H1 (cell line): Measurements from ENCODE around the gene OXER1. TPM values are rescaled to one million over a fixed set of nuclear protein-coding genes. Genes with fewer than 3 reads are reported as not detected.

Experiments
- CTCF ChIA-PET: fragments of 300-600 bp; sonication (Branson Sonifier 250); formaldehyde crosslinking; loops from one replicate; lab custom pipeline; 2021; ENCODE audit not compliant: partially characterized antibody; lab: Charles Lee
- POLR2A ChIA-PET: fragments of 300-600 bp; sonication (Branson Sonifier 250); formaldehyde crosslinking; loops from one replicate; lab custom pipeline; 2021; ENCODE audit warnings: inconsistent platforms; ENCODE audit not compliant: partially characterized antibody; lab: Charles Lee
- DNase-seq, 2 experiments: peaks; one replicate each; pipeline versions ENCODE4 v3.0.0 to v3.0.0-alpha.2; 2010 to 2022; ENCODE audit warnings: low spot score in 2 of 2, low read depth in 1 of 2, mixed read lengths in 1 of 2
- FAIRE-seq: peaks from 2 replicates; lab custom pipeline; 2011; peaks lifted over from hg19 to GRCh38; lab: Jason Lieb, UNC
- H2AFZ ChIP-seq: 2 replicates; pipeline ENCODE4 v1.8.1; 2012; ENCODE audit warnings: low read length, inconsistent platforms
- H2AK5ac ChIP-seq: 2 replicates; pipeline ENCODE4 v1.6.1; 2013; ENCODE audit warnings: low read depth, low read length
- H2BK120ac ChIP-seq: replicated peaks from 2 replicates; pipeline ENCODE3; 2013; ENCODE audit warnings: low read depth, low read length, inconsistent platforms
- H2BK12ac ChIP-seq: 2 replicates; pipeline ENCODE4 v1.6.1; 2013; ENCODE audit warnings: low read depth, low read length
- H2BK15ac ChIP-seq: 2 replicates; pipeline ENCODE4 v1.6.1; 2013; ENCODE audit warnings: low read length
- H2BK20ac ChIP-seq: 2 replicates; pipeline ENCODE4 v1.6.1; 2013; ENCODE audit warnings: low read length
- H2BK5ac ChIP-seq: 2 replicates; pipeline ENCODE4 v1.6.1; 2013; ENCODE audit warnings: low read depth, low read length
- H3K14ac ChIP-seq: 2 replicates; pipeline ENCODE4 v1.6.1; 2013; ENCODE audit warnings: inconsistent platforms; ENCODE audit not compliant: insufficient read length
- H3K18ac ChIP-seq: 2 replicates; pipeline ENCODE4 v1.6.1; 2013; ENCODE audit warnings: low read length; ENCODE audit errors: extremely low read depth
- H3K23ac ChIP-seq: 2 replicates; pipeline ENCODE4 v1.6.1; 2013; ENCODE audit warnings: inconsistent platforms; ENCODE audit not compliant: insufficient read length
- H3K23me2 ChIP-seq: 2 replicates; pipeline ENCODE4 v1.6.1; 2013; ENCODE audit warnings: low read depth, low read length
- H3K27ac ChIP-seq: 2 replicates; pipeline ENCODE4 v1.6.1; 2011; ENCODE audit warnings: low read depth, low read length, inconsistent platforms
- H3K27me3 ChIP-seq, 4 experiments: replicated peaks in 1 of 4; 1 replicate in 1 of 4; 2 replicates in 3 of 4; pipeline versions ENCODE4 v1.6.1 to v1.8.1; 2011 to 2013; ENCODE audit warnings: low read length in 3 of 4, mild to moderate bottlenecking in 3 of 4, inconsistent platforms in 2 of 4, mixed read lengths in 2 of 4, moderate library complexity in 1 of 4; ENCODE audit not compliant: control insufficient read depth in 3 of 4, insufficient read depth in 3 of 4; ENCODE audit errors: extremely low read depth in 1 of 4
- H3K36me3 ChIP-seq, 4 experiments: 2 replicates each; pipeline versions ENCODE4 v1.6.1 to v1.8.1; 2011 to 2013; ENCODE audit warnings: mild to moderate bottlenecking in 4 of 4, low read length in 3 of 4, moderate library complexity in 2 of 4, control low read depth in 1 of 4, inconsistent platforms in 1 of 4; ENCODE audit not compliant: insufficient read depth in 4 of 4, control insufficient read depth in 2 of 4
- H3K4ac ChIP-seq: replicated peaks from 2 replicates; pipeline ENCODE3; 2013; ENCODE audit warnings: low read length, low read depth, mixed read lengths, inconsistent platforms; ENCODE audit not compliant: insufficient read length
- H3K4me1 ChIP-seq, 4 experiments: replicated peaks in 1 of 4; 1 replicate in 1 of 4; 2 replicates in 3 of 4; pipeline versions ENCODE4 v1.6.1 to v1.8.1; 2011 to 2013; ENCODE audit warnings: low read length in 3 of 4, inconsistent platforms in 2 of 4, mixed read lengths in 1 of 4; ENCODE audit not compliant: insufficient read depth in 4 of 4, control insufficient read depth in 3 of 4
- H3K4me2 ChIP-seq, 2 experiments: 2 replicates each; pipeline versions ENCODE4 v1.6.1 to v1.8.1; 2011 to 2013; ENCODE audit warnings: low read depth in 2 of 2, low read length in 2 of 2, control low read depth in 1 of 2, inconsistent platforms in 1 of 2, mild to moderate bottlenecking in 1 of 2; ENCODE audit not compliant: insufficient read depth in 1 of 2
- H3K4me3 ChIP-seq, 4 experiments: fragments of 200-600, 300-600 bp in 1 of 4; sonication (generic), shearing (Covaris generic), sonication (Bioruptor Twin) in 1 of 4; 2 replicates each; pipeline versions ENCODE4 v1.5.1 to v1.8.1; 2011 to 2016; ENCODE audit warnings: low read length in 4 of 4, low read depth in 3 of 4, control low read depth in 2 of 4, inconsistent platforms in 2 of 4, mild to moderate bottlenecking in 2 of 4, mixed read lengths in 1 of 4, moderate library complexity in 1 of 4; ENCODE audit not compliant: insufficient read depth in 2 of 4; ENCODE audit errors: extremely low read depth in 1 of 4
- H3K56ac ChIP-seq: replicated peaks from 2 replicates; pipeline ENCODE3; 2013; ENCODE audit warnings: low read depth, mild to moderate bottlenecking, mixed read lengths, low read length, inconsistent platforms; ENCODE audit not compliant: insufficient read length
- H3K79me1 ChIP-seq: 2 replicates; pipeline ENCODE4 v1.6.1; 2013; ENCODE audit warnings: low read depth, low read length, control low read depth
- H3K79me2 ChIP-seq, 2 experiments: 2 replicates each; pipeline versions ENCODE4 v1.6.1 to v1.8.1; 2012 to 2013; ENCODE audit warnings: low read length in 2 of 2, mild to moderate bottlenecking in 2 of 2, inconsistent platforms in 1 of 2; ENCODE audit not compliant: insufficient read depth in 2 of 2, control insufficient read depth in 1 of 2
- H3K9ac ChIP-seq, 4 experiments: replicated peaks in 1 of 4; 1 replicate in 1 of 4; 2 replicates in 3 of 4; pipeline versions ENCODE4 v1.6.1 to v1.8.1; 2011 to 2013; ENCODE audit warnings: low read depth in 3 of 4, low read length in 3 of 4, control low read depth in 2 of 4, mild to moderate bottlenecking in 2 of 4, moderate library complexity in 2 of 4, inconsistent platforms in 1 of 4; ENCODE audit errors: extremely low read depth in 1 of 4
- H3K9me3 ChIP-seq, 2 experiments: 2 replicates each; pipeline versions ENCODE4 v1.6.1 to v1.8.1; 2012 to 2013; ENCODE audit warnings: mild to moderate bottlenecking in 2 of 2, moderate library complexity in 2 of 2, control low read depth in 1 of 2, inconsistent platforms in 1 of 2, low read depth in 1 of 2, low read length in 1 of 2, mixed read lengths in 1 of 2; ENCODE audit not compliant: insufficient read depth in 2 of 2
- H4K20me1 ChIP-seq, 2 experiments: replicated peaks in 1 of 2; 2 replicates each; pipeline versions ENCODE3 to v1.8.1; 2011 to 2013; ENCODE audit warnings: inconsistent platforms in 2 of 2, low read length in 2 of 2, mild to moderate bottlenecking in 1 of 2; ENCODE audit not compliant: insufficient read depth in 2 of 2, control insufficient read depth in 1 of 2
- H4K5ac ChIP-seq: 2 replicates; pipeline ENCODE4 v1.6.1; 2013; ENCODE audit warnings: low read length, low read depth, mixed read lengths, inconsistent platforms; ENCODE audit not compliant: insufficient read length
- H4K8ac ChIP-seq: 2 replicates; pipeline ENCODE4 v1.8.0; 2013; ENCODE audit warnings: mild to moderate bottlenecking, moderate library complexity, low read length, inconsistent platforms; ENCODE audit not compliant: insufficient read depth; ENCODE audit errors: extremely low read depth
- H4K91ac ChIP-seq: replicated peaks from 2 replicates; pipeline ENCODE3; 2013; ENCODE audit warnings: low read length, mixed read lengths, inconsistent platforms; ENCODE audit not compliant: insufficient read length
- ASH2L ChIP-seq: fragments of 200-600, 300-600 bp; sonication (generic); IDR thresholded peaks from one replicate; pipeline ENCODE4 v1.7.1; 2017; ENCODE audit warnings: low read length
- CEBPB ChIP-seq: IDR thresholded peaks from 2 replicates; pipeline ENCODE4 v1.6.1; 2012; ENCODE audit warnings: low read depth, low read length
- EGR1 ChIP-seq: IDR thresholded peaks from 2 replicates; pipeline ENCODE4 v1.6.1; 2011; ENCODE audit warnings: low read depth, low read length, borderline replicate concordance
- KDM4A ChIP-seq: IDR thresholded peaks from one replicate; pipeline ENCODE4 v1.7.1; 2012; ENCODE audit warnings: low read depth, mild to moderate bottlenecking, moderate library complexity, low read length, inconsistent platforms; ENCODE audit not compliant: severe bottlenecking
- MAX ChIP-seq: IDR thresholded peaks from 2 replicates; pipeline ENCODE4 v1.6.1; 2012; ENCODE audit warnings: inconsistent platforms
- POLR2AphosphoS5 ChIP-seq: IDR thresholded peaks from 2 replicates; pipeline ENCODE4 v1.6.1; 2011; ENCODE audit warnings: low read depth, low read length
- SUZ12 ChIP-seq: fragments of 200-600 bp; sonication (generic); IDR thresholded peaks from 2 replicates; pipeline ENCODE4 v1.6.1; 2012; ENCODE audit warnings: mild to moderate bottlenecking, inconsistent platforms, low read length, moderate library complexity, mixed read lengths
- ZNF274 ChIP-seq: IDR thresholded peaks from 2 replicates; pipeline ENCODE4 v1.7.0; 2012; ENCODE audit warnings: low read length, borderline replicate concordance; ENCODE audit errors: extremely low read depth
- WGBS, 2 experiments: shearing (Covaris generic) in 1 of 2; methylation state at CpG; one replicate each; pipeline versions ENCODE4 v1.1.6 to v1.1.7; 2013 to 2015; ENCODE audit warnings: low lambda C conversion rate in 2 of 2, mixed read lengths in 2 of 2, inconsistent platforms in 1 of 2, low coverage in 1 of 2, missing lambda C conversion rate in 1 of 2; ENCODE audit not compliant: insufficient replicate concordance in 2 of 2, insufficient coverage in 1 of 2, insufficient read length in 1 of 2; ENCODE audit errors: extremely low coverage in 1 of 2, missing lambda C conversion rate in 1 of 2; 5-methylcytosine and 5-hydroxymethylcytosine counted together
- polyA plus RNA-seq, 7 experiments: library from polyadenylated mRNA; depleted of rRNA in 3 of 7; stranded (reverse) in 5 of 7; unstranded in 2 of 7; fragments of >200 nt in 5 of 7; fragments of 200-250 nt in 2 of 7; gene quantifications; 1 replicate in 5 of 7; 2 replicates in 1 of 7; 4 replicates in 1 of 7; pipeline versions ENCODE4 v1.2.1 to v1.2.3, GENCODE V29; 2011 to 2013; ENCODE audit warnings: missing spikeins in 2 of 7, mixed read lengths in 2 of 7
- total RNA-seq: library from RNA; stranded (reverse); fragmentation: NEBNext Ultra II Directional; extraction: Animal tissue kit (Norgen Biotek cat#: 25700); gene quantifications from 2 replicates; pipeline ENCODE4 v1.2.1, GENCODE V29; 2021
- TF ChIP-seq, protein P1 (sequence below), 3 experiments: IDR thresholded peaks; 1 replicate in 2 of 3; 2 replicates in 1 of 3; pipeline versions ENCODE4 v1.5.1 to v1.6.1; 2011; ENCODE audit warnings: low read length in 3 of 3, mild to moderate bottlenecking in 3 of 3, inconsistent platforms in 2 of 3, low read depth in 1 of 3, moderate library complexity in 1 of 3; ENCODE audit not compliant: insufficient read depth in 1 of 3; ENCODE audit errors: control extremely low read depth in 1 of 3

Gene OXER1
- total and polyA plus RNA-seq, 2 of the 8 experiments (the other 6 are each of a cell fraction or from before 2014, with no cell fraction given) = 1.2 to 2.9 TPM

DNA sequence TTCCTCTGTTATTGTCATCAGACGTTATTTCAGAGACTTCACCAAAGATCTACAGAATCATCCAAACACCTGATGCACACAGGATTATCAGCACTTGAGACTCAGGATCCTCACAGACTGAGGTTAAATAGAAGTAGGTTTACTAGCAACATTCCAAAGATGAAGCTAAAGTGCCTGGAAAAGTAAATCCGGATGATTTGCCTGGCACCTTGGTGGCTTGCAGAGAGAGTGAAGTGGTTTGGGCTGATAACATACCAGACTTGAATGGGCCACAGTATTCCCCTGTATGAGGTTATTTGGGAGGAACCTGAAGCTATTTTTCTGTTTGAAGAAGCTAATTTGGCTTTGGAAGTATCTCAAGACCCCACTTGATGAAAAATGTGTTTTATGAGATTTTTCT, 51.0 kb downstream of the OXER1 start:
- no peak overlapping the region for H4K5ac ChIP-seq
- peaks cover 0 to 5% (median 2%) of the 10 kb centered on the region in 4 experiments; a peak in 2 of 7 replicates for H3K4me1 ChIP-seq
- POLR2A ChIA-PET = interaction anchor here (0.6 to 1.3 kb wide), 6 partner anchors 9 to 339 kb away, joined by 3 to 5 read pairs (median 3); no protein-coding TSS in a partner anchor
- H2AK5ac ChIP-seq = no peak overlapping the region
- H3K9ac ChIP-seq = no peak overlapping the region
- WGBS, 2 experiments = 88% methylated on average over 2 of the region's 2 CpGs; no CpG with 5 or more reads in 1 of the 2 experiments
- DNase-seq = no peak
- H3K9me3 ChIP-seq = no peaks in the 10 kb centered on the region
- H3K56ac ChIP-seq = no peak overlapping the region
- no peak for TF ChIP-seq CEBPB
- no peak for TF ChIP-seq EGR1
- no peak for TF ChIP-seq KDM4A
- TF ChIP-seq SUZ12 = no peak
- TF ChIP-seq, protein P1, sequence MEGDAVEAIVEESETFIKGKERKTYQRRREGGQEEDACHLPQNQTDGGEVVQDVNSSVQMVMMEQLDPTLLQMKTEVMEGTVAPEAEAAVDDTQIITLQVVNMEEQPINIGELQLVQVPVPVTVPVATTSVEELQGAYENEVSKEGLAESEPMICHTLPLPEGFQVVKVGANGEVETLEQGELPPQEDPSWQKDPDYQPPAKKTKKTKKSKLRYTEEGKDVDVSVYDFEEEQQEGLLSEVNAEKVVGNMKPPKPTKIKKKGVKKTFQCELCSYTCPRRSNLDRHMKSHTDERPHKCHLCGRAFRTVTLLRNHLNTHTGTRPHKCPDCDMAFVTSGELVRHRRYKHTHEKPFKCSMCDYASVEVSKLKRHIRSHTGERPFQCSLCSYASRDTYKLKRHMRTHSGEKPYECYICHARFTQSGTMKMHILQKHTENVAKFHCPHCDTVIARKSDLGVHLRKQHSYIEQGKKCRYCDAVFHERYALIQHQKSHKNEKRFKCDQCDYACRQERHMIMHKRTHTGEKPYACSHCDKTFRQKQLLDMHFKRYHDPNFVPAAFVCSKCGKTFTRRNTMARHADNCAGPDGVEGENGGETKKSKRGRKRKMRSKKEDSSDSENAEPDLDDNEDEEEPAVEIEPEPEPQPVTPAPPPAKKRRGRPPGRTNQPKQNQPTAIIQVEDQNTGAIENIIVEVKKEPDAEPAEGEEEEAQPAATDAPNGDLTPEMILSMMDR (IDR thresholded peaks at IDR 0.05; ENCODE audit: control extremely low read depth in 1 of 3, insufficient read depth in 1 of 3, low read depth in 1 of 3, low read length in 3 of 3) = no peak
- TF ChIP-seq MAX = no peak
- no peak for TF ChIP-seq ZNF274
- no peak for TF ChIP-seq ASH2L
- 0 out of 2 replicates have a peak, but pooled peaks have one; percentile 34 for TF ChIP-seq POLR2AphosphoS5
- TF ChIP-seq, all 59 proteins: peak for 1
- no peak overlapping the region for H2BK120ac ChIP-seq
- no peak overlapping the region for H3K27ac ChIP-seq
- H3K79me2 ChIP-seq = no peaks in the 10 kb centered on the region
- H3K4me3 ChIP-seq = no peak overlapping the region
- H3K36me3 ChIP-seq = peaks cover 0 to 23% (median 14%) of the 10 kb centered on the region in 4 experiments; a peak in 6 of 8 replicates
- H3K4me2 ChIP-seq = no peak overlapping the region
- H2BK15ac ChIP-seq = no peak overlapping the region
- no peak overlapping the region for H3K14ac ChIP-seq
- no peak overlapping the region for H3K18ac ChIP-seq
- no peak overlapping the region for H4K8ac ChIP-seq
- no peak overlapping the region for H2BK12ac ChIP-seq
- no peak overlapping the region for H3K23ac ChIP-seq
- H4K20me1 ChIP-seq = no peaks in the 10 kb centered on the region
- CTCF ChIA-PET = interaction anchor here (0.6 to 1.3 kb wide), 5 partner anchors 38 to 1036 kb away, joined by 3 to 5 read pairs (median 3); no protein-coding TSS in a partner anchor
- no peaks in the 10 kb centered on the region for H3K79me1 ChIP-seq
- no peak overlapping the region for H2BK20ac ChIP-seq
- no peak for FAIRE-seq
- no peaks in the 10 kb centered on the region; the same call in 1 of the 2 replicates for H3K23me2 ChIP-seq
- H4K91ac ChIP-seq = no peak overlapping the region
- no peak overlapping the region for H2BK5ac ChIP-seq
- no peak overlapping the region for H3K4ac ChIP-seq
- H2AFZ ChIP-seq = no peak overlapping the region
- no peaks in the 10 kb centered on the region for H3K27me3 ChIP-seq
